Hippocampal formation (tissue), 2 donors: ENCODE measurements around the gene LIMA1.
"Not testable (repeated sequence)": the region's sequence is repeated elsewhere in the genome, so short reads cannot be mapped to it uniquely, and the experiment has no call there.

ENCODE experiments used
- DNase-seq, 2 donors: peaks; one replicate each; lab custom pipeline; 2025; lab: John Stamatoyannopoulos, UW

The LIMA1 gene

DNA sequence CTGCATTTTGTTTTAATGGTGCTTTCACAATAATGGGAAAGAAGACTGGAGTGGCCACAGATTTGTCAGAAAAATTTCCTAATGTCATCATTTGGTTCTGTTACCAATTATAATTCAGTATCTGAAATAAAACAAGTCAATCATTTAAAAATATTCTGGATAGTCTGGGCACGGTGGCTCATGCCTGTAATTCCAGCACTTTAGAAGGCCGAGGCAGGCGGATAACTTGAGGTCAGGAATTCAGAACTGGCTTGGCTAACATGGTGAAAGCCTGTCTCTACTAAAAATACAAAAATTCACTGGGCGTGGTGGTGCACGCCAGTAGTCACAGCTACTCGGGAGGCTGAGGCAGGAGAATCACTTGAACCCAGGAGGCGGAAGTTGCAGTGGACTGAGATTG lies 4.0 kb upstream of the LIMA1 start:
- no peak for DNase-seq

DNA sequence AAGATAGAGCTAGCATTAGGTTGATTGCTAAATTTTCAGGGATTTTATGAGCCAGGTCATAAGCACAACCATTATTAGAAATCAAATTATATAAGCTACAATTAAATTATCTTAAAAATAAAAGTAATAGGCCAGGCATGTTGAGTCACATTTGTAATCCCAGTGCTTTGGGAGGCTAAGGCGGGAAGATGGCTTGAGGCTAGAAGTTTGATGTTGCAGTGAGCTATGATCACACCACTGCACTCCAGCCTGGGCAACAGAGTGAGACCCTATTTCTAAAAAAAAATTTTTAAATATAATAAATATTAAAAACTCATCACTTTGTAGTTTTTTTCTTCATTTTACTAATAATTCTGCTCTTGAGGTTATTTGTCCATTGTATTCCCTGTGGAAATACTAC lies 1.9 kb upstream of the LIMA1 start:
- no peak for DNase-seq

DNA sequence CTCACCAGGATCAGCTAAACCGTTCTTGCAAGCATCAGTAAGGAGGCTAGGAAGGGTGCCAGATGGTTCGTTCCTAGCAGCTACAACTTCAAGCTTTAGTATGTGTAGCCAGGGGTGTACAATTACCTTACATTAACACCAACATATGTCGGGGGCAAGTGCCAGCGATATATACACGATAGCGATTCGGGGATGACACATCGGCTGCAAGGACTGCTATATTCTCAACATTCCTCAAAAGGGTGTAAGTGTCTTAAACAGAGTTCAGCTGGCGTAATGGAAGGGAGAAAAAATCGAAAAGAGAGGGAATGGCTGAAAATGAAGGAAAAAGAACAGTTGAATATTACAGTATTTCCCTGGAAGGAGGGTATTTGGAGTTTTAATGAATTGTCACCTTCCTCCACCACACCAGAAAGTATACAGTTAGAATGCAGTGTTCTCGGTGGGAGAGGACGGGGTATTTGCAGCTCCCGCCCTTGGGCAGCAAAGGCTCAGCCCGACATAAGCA lies 545 bp downstream of the LIMA1 start:
- no peak for DNase-seq

DNA sequence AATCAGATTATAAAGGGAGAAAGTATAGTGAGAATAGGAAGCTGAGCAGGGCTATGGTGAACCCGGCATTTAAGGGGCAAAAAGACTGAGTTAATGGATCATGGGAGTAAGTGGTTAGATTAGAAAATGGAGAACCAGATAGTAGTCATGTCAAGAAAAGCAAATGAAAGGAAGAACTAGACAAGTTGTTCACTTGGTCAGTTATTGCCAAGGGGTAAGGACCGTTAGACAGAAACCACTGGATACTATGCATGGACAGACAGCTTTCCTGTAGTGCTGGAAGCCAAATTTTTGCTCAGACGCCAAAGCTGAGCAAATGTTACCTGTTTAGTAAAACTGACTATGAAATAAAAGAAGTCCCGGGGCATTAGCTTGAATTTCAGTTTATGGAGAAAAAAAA lies 3.8 kb downstream of the LIMA1 start:
- no peak for DNase-seq

DNA sequence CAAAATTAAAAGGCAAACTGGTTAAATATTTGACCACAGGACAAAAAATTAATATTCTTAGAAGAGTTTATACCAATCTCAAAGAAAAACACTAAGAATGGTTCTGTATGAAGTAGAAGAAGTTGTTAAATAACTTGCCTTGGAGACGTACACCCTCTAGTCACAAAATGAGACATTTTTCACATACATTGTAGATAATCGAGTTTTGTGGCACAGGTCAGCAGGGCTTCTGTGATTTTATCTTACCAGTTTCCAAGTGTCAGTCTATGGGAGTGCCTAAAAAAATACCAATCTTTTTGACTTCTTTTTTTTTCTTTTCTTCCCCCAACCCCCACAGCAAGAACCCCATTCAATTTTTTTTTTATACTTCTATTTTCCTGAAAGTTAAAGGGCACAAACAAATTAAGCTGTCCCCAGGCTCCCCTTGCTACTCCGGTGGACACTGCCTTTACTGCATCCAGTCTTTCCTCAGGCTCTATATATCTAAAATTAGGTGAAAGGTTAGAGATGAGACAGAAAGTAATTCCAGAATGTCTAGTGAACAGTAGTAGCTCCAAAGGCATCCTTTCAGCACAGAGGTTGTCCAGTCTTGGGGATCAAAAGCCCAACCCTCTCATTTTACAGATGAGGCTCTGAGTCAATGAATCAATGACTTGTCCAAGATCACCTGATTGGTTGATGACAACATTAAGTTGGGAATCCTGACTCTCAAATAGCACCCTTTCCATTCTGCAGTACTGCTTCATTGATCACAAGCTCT lies 6.2 kb downstream of the LIMA1 start:
- DNase-seq: no peak

DNA sequence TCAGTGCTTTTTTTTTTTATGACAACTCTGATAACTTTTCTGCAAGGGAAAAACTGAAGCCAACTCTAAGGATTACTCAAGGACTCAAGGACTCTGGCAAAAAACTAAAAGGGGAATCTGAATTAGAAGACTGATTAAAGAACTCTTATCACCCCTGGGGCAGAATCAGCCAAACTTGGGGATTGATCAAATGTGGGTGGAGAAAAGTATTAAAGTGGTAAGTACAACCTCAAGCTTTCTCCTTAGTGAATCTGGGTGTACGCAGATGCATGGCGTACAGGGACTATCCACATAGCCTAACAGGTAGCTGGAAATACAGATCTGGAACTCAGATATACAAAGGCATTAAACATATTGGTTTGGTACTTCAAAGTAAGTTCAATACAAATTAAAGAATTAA lies 7.3 kb downstream of the LIMA1 start:
- no peak for DNase-seq

DNA sequence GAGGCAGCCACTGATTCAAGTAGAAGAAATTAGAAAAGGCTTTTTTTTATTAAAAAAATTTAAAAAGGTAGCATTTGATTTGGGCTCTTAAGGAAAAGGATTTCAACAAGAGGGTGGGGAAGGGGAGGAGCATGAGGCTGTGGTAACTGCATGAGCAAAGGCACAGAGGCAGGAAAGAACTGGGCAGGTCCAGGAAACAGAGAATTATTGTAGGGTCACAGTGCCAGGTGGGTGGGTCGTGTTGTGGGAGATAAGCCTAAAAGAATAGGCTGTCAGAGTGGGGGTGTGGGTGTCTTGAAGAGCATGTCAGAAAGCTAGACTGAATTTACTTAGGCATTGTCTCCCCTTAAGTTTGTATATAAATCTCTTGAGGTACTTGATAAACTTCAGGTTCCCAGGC lies 7.8 kb downstream of the LIMA1 start:
- DNase-seq: no peak

DNA sequence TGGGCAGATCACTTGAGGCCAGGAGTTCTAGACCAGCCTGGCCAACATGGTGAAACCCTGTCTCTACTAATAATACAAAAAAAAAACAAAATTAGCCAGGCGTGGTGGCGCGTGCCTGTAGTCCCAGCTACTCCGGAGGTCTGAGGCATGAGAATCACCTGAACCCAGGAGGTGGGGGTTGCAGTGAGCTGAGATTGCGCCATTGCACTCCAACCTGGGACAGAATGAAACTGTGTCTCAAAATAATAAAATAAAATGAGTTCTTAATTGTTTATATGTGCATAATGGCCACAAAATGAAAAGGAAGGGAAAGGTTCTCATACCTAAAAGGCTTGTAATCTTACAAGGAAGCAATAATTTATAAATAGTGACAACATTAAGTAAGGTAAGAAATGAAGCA lies 8.2 kb downstream of the LIMA1 start:
- not testable (repeated sequence) for DNase-seq

DNA sequence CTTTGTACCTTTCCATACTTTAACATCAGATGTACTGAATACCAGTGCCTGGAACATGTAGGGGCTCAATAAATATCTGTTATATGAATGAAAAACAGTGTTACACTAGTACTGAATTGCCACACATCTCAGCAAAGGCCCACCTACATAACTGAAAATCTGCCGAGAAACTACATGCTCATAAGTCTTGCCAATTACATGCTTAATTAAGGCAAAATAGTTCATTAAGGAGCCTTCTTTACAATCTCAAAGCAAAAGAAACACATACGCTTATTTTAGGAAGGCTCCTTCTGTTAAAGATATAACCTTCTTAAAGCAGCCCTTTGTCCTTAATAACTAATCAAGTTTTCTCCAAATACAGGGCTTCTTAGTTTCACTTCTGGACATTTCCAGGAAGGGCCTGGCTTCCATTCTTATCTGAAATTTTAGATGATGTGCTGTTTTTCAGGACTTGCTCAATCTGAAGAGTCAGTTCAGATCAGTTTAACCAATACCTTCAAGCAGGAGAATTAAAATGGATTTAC lies 11.5 kb downstream of the LIMA1 start:
- no peak for DNase-seq

DNA sequence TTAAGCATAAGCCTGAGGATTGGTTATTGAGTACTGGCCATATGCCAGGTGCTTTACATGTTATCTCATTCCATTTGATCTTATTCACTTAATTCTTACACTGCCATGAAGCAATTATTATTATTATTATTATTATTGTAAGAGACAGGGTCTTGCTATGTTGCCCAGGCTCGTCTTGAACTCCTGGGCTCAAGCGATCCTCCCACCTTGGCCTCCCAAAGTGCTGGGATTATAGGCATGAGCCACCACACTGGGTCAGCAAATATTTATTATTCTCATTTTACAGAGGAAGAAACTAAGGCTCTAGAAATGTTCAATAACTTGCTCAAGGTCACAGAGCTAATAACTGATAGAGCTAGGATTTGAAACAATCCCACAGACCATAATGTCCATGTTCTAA lies 14.8 kb downstream of the LIMA1 start:
- DNase-seq: no peak

DNA sequence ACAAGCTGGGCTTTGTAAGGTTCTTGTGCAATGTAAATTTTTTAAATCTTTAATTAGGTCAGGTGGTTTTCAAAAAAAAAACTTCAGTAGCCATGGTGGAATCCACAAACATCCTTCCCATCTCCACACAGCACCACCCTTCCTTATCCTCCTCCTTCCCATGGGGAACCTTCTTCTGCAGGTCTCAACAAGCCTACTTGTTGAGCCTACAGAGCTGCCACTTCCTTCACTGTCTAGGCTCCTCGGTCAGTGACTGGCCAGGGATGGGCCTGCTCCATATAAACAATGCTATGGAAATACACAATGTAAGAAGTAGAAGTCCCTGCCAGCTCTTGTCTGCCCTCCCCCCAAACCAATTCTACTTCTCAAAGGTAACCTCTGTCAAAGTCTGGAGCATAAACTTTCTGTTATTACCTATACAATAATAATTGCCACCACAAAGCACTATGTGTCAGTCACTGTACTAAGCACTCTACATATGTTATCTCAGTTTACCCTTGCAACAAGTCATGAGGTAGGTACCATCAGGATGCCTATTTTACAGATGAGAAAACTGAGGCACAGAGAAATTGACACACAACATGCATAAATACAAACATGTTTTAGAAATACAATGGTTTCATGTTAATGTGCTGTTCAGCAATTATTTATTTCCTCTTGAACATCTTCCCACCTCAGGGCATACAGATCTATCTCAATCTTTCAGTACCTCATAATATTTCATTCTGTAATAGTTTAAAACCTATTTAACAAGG lies 17.4 kb downstream of the LIMA1 start:
- DNase-seq: no peak

DNA sequence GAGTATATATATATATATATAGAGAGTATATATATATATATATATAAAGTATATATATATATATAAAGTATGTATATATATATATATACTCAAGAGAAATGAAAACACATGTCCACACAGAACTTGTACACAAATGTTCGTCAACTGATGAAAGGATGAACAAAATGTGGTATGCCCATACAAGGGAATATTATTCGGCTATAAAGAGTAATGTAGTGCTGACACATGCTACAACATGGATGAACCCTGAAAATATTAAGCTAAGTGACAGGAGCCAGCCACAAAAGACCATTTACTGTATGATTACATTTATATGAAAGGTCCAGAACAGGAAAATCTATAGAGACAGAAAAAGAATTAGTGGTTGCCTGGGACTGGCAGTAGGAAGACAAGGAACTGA lies 19.5 kb downstream of the LIMA1 start:
- DNase-seq: no peak

DNA sequence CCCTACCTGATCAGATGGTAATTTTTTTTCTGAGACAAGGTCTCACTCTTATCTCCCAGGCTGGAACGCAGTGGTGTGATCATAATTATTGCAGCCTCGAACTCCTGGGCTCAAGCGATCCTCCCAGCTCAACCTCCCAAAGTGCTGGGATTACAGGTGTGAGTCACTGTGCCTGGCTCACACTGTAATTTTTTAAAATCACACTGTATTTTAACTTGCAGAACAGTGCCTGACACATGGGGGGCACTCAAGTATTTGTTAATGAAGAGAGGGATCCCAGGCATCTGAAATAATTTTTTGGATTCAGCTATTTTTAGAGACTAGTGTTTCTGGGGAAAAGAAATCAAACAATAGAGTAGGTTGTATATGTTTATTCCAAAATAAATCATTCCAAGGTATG lies 21.7 kb downstream of the LIMA1 start:
- DNase-seq: no peak

DNA sequence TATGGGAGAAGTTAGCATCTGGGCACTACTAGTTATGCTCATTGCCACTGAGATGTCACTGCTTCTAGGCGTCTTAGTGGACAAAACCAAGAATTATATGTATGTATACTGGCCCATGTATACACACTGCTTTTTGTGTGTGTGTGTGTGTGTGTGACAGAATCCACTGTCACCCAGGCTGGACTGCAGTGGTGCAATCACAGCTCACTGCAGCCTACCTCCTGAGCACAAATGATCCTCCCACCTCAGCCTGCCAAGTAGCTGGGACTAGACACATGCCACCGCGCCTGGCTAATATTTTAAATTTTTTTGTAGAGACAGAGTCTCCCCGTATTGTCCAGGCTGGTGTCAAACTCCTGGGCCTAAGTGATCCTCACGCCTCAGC lies 25.2 kb downstream of the LIMA1 start:
- no peak for DNase-seq

DNA sequence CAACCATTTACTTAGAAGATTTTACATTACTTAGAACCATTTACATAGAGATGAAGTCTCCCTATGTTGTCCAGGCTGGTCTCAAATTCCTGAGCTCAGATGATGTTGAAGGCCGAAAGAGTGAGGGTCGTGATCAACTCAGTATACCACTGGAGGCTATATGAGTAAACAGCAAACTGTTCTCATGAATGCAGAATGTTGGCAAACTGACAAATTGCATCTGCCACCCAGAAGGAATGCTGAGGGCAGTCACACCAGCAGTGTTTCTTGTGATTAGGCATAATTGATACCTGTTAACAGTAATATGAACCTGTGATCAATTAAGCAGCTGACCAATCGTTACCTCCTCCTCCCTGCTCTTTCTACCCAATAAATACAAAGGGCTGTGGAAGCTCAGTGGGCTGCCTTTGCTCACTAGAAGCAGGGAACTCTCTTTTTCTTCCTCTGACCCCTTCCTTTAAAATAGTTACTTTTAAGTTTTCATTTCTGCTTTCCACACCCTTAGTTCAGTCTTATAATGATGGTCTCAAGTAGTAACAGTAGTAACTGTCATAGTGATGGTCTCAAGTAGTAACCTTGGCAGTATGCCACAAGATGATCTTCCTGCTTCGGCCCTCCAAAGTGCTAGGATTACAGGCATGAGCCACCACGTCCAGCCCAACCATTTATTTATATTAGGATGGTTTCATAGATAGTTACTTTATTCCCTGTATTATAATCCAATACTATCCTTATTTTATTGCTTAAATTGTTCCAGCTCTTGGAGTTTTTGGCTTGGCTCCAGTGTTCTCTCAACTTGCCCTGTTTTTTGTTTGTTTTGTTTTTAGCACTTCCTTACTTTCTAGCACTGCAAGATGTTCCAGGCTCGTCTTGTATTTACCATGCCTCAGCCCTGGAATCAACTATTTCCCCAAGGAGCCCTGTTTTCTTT lies 25.8 kb downstream of the LIMA1 start:
- DNase-seq: no peak

DNA sequence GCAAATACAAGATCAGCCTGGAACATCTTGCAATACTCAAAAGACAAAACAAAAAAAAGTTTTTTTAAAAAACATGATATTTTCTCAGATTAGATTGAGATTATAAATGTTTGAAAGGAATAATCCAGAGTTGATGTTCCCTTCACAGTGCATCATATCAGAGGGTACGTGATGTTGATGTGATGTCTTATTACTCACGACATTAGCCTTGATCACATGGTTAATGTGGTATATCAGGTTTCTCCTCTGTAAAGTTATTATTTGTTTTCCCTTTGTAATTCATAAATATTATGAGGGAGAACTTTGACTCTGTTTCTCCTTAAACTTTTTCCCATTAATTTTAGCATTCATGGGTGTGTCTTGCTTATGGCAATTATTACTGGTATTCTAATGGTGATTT lies 26.6 kb downstream of the LIMA1 start:
- DNase-seq: no peak

DNA sequence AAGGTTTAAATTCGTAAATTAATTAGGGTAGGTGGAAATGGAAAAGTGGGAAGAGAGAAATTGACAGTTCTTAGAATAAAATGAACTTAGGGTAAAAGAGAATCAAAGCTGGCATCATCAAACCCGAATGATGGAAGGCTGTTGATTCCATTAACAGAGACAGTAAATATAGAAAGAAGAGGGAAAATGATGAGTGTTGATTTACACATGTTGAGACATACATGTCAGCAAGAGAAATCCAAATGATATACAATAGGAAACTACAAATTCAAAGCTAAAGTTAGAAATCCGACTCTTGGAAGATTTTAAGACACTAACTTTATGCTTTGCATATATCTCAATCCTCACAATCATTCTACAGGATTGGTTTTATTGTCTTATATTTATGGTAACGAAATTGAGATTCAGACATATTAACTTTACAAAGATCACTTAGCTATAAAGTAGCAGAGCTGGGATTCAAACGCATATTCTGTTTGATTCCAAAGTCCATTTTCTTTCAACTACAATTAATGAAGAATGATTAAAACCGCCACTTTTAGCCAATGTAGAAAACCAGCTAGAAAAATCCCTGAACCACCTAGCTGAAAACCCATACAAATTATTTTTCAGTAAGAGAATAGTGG lies 30.2 kb downstream of the LIMA1 start:
- no peak for DNase-seq

DNA sequence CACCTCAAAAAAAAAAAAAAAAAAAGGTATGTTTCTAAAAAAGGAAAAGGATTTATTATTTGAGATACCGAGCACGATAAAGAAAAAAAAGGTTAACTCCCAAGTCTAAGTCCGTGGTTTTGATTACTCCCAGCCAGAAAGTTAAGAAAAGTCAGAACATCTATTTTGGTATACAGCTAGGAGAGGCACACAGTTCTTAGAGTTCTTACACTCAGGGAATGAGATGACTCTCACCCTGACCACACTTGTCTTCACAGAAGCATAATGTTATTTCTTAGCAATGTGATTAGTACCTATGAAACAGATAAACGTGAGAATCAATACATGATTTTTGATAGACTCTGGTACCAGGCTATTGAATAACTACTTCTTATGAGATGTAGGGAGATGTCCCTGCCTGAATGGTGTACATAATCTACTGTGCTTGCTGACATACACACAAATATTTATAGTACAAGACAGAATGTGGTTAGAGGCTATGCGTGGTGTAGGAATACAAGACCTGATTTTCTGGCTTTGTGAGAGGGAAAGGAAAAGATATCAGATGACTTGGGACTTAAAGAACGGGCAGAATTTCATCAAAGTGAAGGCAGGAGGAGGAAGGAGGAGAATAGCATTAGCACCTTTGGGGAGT lies 31.6 kb downstream of the LIMA1 start:
- DNase-seq: no peak

DNA sequence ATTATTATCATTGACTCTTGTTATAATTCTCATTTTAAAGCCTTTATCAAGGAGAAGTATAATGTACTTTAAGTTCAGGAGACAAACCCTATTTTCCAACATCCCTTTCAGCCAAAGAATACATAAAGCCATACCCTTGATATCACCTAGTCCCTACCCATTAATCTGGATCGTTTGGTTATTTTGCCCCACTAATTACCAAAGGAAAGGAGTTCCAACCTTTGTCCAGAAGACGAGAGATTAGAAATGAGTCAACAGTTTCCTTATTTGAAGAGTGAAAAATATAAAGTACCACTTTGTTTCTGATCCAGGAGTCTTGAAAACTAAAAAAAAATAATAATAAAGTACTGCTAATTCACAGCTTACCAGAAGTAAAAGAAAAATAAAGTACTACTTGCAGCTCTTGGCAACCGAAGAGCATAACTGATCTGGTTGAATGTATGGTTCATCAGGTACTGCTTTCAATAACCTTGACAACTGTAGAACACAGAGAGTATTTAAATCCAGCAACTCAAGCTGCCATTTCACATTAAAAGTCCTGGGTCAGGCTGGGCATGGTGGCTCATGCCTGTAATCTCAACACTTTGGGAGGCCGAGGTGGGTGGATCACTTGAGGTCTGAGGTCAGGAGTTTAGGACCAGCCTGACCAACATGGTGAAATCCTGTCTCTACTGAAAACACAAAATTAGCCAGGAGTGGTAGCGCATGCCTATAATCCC lies 33.7 kb downstream of the LIMA1 start:
- DNase-seq: no peak

DNA sequence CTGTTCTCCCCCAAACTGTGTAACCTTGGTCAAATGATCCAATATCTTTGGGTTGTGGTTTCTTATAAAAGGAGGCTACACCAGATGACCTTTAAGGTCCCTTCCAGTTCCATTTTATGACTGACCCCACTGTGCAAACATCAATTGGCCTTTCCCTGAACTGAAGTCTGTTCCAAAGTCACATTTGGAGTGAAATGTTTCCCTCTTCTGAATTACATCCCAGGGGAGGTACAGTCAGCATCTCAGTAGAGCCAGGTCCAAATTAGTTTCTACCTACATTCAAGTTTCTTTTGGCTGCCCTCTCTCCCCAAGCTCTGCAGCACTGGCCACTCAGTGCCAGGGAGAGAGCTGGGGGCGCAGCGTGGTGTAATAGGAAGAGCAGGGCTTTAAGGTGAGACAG lies 34.4 kb downstream of the LIMA1 start:
- DNase-seq: no peak

DNA sequence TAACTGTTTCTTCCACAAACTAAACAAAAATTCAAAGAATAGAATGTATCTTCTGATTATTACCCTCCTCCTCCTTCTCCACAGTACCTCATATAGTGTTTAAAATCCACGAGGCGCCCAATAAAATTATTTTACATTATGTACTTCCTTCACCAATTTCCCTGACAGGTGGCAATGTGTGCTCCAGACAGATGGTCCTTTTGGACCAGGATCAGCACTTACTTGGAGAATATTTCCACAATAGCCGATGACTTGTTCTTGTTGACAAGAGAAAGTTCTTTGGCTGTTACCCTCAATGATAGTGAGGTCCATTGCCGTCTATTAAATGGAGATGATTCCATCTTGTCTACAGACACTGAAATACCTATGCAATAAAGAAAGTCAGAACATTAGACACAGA lies 34.9 kb downstream of the LIMA1 start:
- no peak for DNase-seq
